Measurements from ENCODE around the gene DNAH11. TPM values are rescaled to one million over a fixed set of nuclear protein-coding genes. Genes with fewer than 3 reads are reported as not detected.

Gene DNAH11
- polyA plus RNA-seq, 3 donors = under 0.01 to 0.30 (median 0.10) TPM

GRCh38 chr7:21749378-21749777, 206.5 kb downstream of the DNAH11 start:
- H3K27ac ChIP-seq (ENCODE audit: low read depth, low read length) = no peak overlapping the region
- 86 to 89% (median 88%) methylated on average over 9 of the region's 9 CpGs for WGBS, 3 donors

GRCh38 chr7:21753071-21753470, 210.2 kb downstream of the DNAH11 start:
- no peak overlapping the region for H3K27ac ChIP-seq (ENCODE audit: low read depth, low read length)
- 72 to 78% (median 76%) methylated on average over 3 of the region's 3 CpGs for whole genome bisulfite sequencing, 3 donors

- WGBS, 3 donors = 62 to 71% (median 69%) methylated on average over 3 of the region's 3 CpGs
- H3K27ac ChIP-seq (ENCODE audit: low read depth, low read length) = no peak overlapping the region
These were observed 212.1 kb downstream of the DNAH11 start for GRCh38 chr7:21754963-21755362.

GRCh38 chr7:21757537-21758282, 214.9 kb downstream of the DNAH11 start:
- H3K27ac ChIP-seq (ENCODE audit: low read depth, low read length) = no peak overlapping the region
- WGBS, 3 donors = 55 to 62% (median 61%) methylated on average over 11 of the region's 11 CpGs

- WGBS, 3 donors = 42 to 73% (median 70%) methylated on average over 3 of the region's 3 CpGs
- no peak overlapping the region for H3K27ac ChIP-seq (ENCODE audit: low read depth, low read length)
These were observed 215.4 kb downstream of the DNAH11 start for GRCh38 chr7:21758286-21758685.

- WGBS, 3 donors = 55 to 59% (median 56%) methylated on average over 1 of the region's 1 CpG
- no peak overlapping the region for H3K27ac ChIP-seq (ENCODE audit: low read depth, low read length)
These were observed 219.6 kb downstream of the DNAH11 start for GRCh38 chr7:21762469-21762868.

- 88 to 94% (median 93%) methylated on average over 4 of the region's 4 CpGs for WGBS, 3 donors
- no peak overlapping the region for H3K27ac ChIP-seq (ENCODE audit: low read depth, low read length)
These were observed 221.0 kb downstream of the DNAH11 start for GRCh38 chr7:21763818-21764217.

GRCh38 chr7:21766218-21766617, 223.4 kb downstream of the DNAH11 start:
- WGBS, 3 donors = 34 to 78% (median 71%) methylated on average over 2 of the region's 2 CpGs

GRCh38 chr7:21767300-21767900, 224.6 kb downstream of the DNAH11 start:
- no peak overlapping the region for H3K27ac ChIP-seq (ENCODE audit: low read depth, low read length)
- 7 to 24% (median 24%) methylated on average over 6 of the region's 6 CpGs for WGBS, 3 donors

More at GRCh38 chr7:21766218-21766617, 223.4 kb downstream of the DNAH11 start:
- no peak overlapping the region for H3K27ac ChIP-seq (ENCODE audit: low read depth, low read length)

- no peak overlapping the region for H3K27ac ChIP-seq (ENCODE audit: low read depth, low read length)
- 42 to 71% (median 63%) methylated on average over 5 of the region's 5 CpGs for WGBS, 3 donors
These were observed 225.4 kb downstream of the DNAH11 start for GRCh38 chr7:21768279-21768678.

- no peak overlapping the region for H3K27ac ChIP-seq (ENCODE audit: low read depth, low read length)
- 60 to 73% (median 62%) methylated on average over 5 of the region's 5 CpGs for WGBS, 3 donors
These were observed 228.4 kb downstream of the DNAH11 start for GRCh38 chr7:21771266-21771665.

- no peak overlapping the region for H3K27ac ChIP-seq (ENCODE audit: low read depth, low read length)
- 12 to 18% (median 17%) methylated on average over 5 of the region's 5 CpGs for WGBS, 3 donors
These were observed 229.2 kb downstream of the DNAH11 start for GRCh38 chr7:21771906-21772610.

- 60 to 78% (median 69%) methylated on average over 3 of the region's 3 CpGs for WGBS, 3 donors
- no peak overlapping the region for H3K27ac ChIP-seq (ENCODE audit: low read depth, low read length)
These were observed 230.5 kb downstream of the DNAH11 start for GRCh38 chr7:21773326-21773725.

GRCh38 chr7:21777921-21778320, 235.1 kb downstream of the DNAH11 start:
- WGBS, 3 donors = 72 to 73% (median 72%) methylated on average over 2 of the region's 2 CpGs
- H3K27ac ChIP-seq (ENCODE audit: low read depth, low read length) = no peak overlapping the region

- no peak overlapping the region for H3K27ac ChIP-seq (ENCODE audit: low read depth, low read length)
- 63 to 77% (median 64%) methylated on average over 9 of the region's 9 CpGs for WGBS, 3 donors
These were observed 236.1 kb downstream of the DNAH11 start for GRCh38 chr7:21778953-21779352.

GRCh38 chr7:21782996-21783395, 240.2 kb downstream of the DNAH11 start:
- no peak overlapping the region for H3K27ac ChIP-seq (ENCODE audit: low read depth, low read length)
- 67 to 72% (median 69%) methylated on average over 2 of the region's 2 CpGs for WGBS, 3 donors

- WGBS, 3 donors = 72 to 79% (median 75%) methylated on average over 4 of the region's 4 CpGs
- no peak overlapping the region for H3K27ac ChIP-seq (ENCODE audit: low read depth, low read length)
These were observed 242.2 kb downstream of the DNAH11 start for GRCh38 chr7:21784989-21785388.

GRCh38 chr7:21805791-21806190, 263.0 kb downstream of the DNAH11 start:
- no peak overlapping the region for H3K27ac ChIP-seq (ENCODE audit: low read depth, low read length)
- WGBS, 3 donors = 24 to 86% (median 86%) methylated on average over 1 of the region's 1 CpG

- H3K27ac ChIP-seq (ENCODE audit: low read depth, low read length) = no peak overlapping the region
- WGBS, 3 donors = 67 to 72% (median 67%) methylated on average over 3 of the region's 3 CpGs
These were observed 263.5 kb downstream of the DNAH11 start for GRCh38 chr7:21806388-21806787.

Measured in adipose tissue (tissue), 3 donors.